Embryonic facial prominence (tissue), 1 donor: Measurements from ENCODE around the gene SLC46A3.
"Not testable (repeated sequence)": the region's sequence is repeated elsewhere in the genome, so short reads cannot be mapped to it uniquely, and the experiment has no call there.

Experiments used
- DNase-seq: peaks from one replicate; pipeline ENCODE4 v3.0.0-alpha.2; 2016; ENCODE audit errors: extremely low spot score

Gene SLC46A3

GRCh38 chr13:28730762-28731161, 12.0 kb upstream of the SLC46A3 start:
- DNase-seq: no peak

DNA sequence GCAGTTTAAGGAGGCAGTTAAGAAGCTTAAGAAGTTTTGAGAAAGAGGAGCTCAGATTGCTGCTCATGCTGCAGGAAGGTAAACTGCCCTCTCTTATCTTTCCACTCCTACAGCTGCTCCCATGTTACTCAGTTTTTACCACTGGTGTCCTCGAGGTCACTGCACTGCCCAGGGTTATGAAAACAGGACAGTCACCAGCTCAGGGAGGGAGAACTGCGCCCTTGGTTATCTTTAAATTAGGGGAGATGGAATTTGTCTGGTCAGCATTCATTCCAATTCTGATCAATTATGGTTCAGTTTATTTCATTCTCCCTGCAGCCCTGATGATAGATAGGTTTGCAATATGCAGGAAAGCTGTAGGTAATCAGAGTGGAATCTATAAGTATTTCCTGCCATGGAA, 10.8 kb upstream of the SLC46A3 start:
- DNase-seq: no peak

GRCh38 chr13:28728642-28729041, 9.9 kb upstream of the SLC46A3 start:
- DNase-seq: no peak

DNA sequence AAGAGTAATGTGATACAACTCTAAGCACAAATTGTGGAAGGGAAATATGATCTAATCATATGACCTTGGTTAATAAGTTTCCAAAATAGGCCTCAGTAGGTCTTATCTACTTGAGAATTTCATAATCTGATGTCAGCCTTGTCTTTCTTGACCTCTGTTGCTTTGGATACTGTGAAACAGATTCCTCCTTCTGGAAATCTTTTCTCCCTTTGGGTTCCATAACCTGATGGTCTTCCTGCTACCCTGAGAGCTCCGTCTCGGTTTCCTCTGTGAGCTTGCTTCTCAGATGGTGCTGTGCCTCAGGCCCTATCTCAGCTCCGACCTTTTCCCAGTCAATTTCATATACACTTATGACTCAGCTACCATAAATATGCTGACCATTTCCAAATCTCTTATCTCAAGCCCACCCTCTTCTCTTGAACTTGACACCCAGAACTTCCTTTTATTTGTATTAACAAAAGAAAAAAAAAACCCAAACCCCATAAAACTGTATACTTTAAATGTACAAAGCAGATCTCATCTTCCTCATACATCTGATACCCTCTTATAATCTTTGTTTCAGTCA, 6.4 kb upstream of the SLC46A3 start:
- no peak for DNase-seq

GRCh38 chr13:28723806-28724205, 5.0 kb upstream of the SLC46A3 start:
- no peak for DNase-seq

DNA sequence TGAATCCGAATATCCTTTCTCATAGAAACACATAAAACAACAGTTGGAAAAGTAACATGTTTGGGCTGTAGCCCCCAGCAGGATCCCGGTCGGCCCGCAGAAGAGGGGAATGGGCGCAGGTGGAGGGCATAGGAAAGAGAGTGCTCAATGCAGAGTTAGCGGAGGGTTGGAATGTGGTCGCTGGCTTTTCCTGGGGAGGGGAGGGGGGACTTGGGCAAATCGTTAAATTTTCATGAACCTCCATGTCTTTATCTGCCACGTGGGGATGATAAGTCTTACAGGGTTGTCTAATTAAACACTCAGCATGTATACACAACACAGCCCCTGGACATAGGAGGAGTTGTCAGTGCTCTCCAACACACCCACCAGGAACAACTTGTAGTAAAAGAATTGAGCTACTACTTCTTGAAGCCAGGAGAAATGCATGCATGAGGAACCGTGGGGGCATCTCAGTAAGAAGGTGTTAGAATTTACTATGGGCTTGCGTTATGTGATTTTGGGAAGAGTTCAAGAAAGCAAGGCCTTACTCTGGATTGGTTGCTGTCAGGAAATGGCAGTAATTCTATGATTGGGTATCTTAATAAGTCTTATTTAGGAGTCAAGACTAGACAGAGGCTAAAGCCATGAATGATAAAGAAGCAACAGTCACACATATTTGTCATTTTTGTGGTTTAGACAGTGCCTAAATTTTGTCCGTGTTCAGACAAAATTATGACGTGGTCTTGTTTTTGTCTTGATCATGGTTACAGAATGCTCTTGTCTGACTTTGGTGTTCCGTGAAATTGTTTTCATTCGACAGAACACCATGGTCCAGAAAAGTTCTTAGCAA, 671 bp upstream of the SLC46A3 start:
- no peak for DNase-seq

- DNase-seq: no peak
Measured at GRCh38 chr13:28718196-28718542, 601 bp downstream of the SLC46A3 start.

DNA sequence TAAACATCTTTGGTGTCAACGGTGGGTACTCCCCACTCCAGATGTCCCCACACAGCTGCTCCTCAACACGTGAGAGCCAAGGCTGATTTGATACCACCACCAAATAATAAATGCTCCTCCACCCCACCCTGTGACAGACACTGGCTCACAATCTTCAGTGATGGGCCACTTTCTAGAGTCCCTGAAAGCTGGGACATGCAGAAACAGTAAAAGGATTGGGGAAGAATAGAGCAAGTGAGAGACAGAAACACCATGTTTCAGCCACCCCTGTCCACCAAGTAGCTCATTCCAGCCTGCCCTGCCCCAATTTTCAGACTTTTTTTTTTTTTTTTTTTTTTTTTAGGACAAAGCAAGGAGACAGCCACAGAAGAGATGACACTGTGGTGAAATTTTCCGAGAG, 1.6 kb downstream of the SLC46A3 start:
- no peak for DNase-seq

DNA sequence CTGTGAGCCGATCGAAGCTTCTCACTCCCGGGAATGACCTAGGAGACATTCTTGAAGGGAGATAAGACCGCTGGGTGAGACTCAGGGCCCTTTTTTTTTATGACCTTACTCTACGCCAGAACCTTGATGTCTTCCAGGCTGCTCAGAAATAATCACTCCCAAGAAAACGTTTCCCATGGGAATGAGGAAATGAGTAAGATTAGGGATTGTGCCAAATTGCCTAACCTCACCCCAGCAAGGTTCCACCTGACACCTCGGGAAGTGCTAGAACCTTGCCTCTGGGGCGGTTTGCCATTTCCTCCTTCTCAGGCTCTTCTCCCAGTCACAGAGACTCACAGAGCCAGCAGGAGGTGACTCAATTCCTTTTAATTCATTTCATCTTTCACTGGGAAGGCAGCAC, 2.3 kb downstream of the SLC46A3 start:
- no peak for DNase-seq

DNA sequence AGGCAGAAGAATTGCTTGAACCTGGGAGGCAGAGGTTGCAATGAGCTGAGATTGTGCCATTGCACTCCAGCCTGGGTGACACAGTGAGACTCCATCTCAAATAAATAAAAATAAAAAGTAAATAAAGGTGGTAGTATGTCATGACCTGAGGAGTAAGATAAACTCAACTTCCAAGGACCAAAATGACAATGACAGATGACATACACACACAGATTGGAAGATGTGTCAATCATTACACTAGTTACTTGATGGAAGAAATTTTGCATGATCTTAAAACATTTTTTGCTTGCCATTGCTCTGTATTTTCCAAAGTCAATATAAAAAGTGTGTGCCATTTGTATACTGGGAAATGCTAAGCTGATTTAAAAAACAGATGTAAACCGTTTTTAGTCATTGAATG, 4.1 kb downstream of the SLC46A3 start:
- DNase-seq: no peak

- no peak for DNase-seq
Measured at GRCh38 chr13:28710161-28710560, 8.6 kb downstream of the SLC46A3 start.

GRCh38 chr13:28707629-28708427, 10.9 kb downstream of the SLC46A3 start:
- peak; percentile 41 for DNase-seq

DNA sequence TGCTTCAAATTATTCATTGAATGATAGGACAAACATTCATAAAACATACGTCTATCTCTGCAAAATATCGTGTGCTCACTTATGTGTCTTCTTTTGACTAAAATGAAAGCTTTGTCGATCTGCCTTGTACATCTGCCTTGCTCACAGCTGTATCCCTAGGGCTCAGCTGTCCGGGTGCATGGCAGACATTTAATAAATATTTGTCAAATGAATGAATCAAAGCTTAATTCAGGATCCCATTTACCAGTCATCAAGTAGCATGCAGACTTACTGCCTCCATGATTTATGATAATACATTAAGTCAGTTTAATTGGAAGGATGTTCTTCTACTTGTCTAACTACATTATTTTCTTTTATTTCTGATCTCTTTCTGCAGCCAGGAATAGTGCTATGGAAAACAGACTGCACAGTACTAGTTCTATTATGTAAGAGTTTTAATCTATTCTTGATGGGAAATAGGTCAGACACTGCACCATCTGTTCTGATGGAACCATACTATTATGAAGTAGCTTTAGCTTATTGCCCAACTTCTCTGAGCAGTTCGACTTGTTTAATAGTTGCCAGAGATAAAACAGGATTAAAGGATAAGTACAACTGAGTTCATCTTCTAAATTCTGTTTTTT, 13.2 kb downstream of the SLC46A3 start:
- no peak for DNase-seq

GRCh38 chr13:28704919-28705318, 13.9 kb downstream of the SLC46A3 start:
- DNase-seq: no peak

GRCh38 chr13:28704282-28704681, 14.5 kb downstream of the SLC46A3 start:
- no peak for DNase-seq

GRCh38 chr13:28699246-28699645, 19.5 kb downstream of the SLC46A3 start:
- no peak for DNase-seq

GRCh38 chr13:28697441-28697840, 21.3 kb downstream of the SLC46A3 start:
- DNase-seq: no peak

GRCh38 chr13:28693605-28694491, 24.9 kb downstream of the SLC46A3 start:
- not testable (repeated sequence) for DNase-seq

GRCh38 chr13:28685892-28686291, 32.9 kb downstream of the SLC46A3 start:
- DNase-seq: no peak

DNA sequence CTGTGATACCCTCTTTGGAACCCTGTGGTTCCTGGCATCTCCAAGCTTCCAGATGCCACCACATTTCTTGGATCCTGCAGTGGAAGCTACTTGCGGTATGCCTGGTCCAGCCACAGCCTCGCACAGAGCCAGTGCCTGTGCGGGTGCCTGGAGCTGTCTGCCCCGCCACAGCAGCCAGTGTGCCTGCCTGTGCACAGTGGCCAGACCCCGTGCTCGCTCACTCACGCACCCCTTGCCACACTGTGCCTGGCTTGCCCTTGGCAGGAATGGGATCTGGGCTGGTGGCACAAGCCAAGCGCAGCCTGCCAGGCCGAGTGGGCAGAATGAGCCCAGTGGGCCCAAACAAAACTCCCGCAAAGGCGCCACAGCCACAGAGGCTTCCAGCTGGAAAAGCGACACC, 33.7 kb downstream of the SLC46A3 start:
- no peak for DNase-seq

- no peak for DNase-seq
Measured at GRCh38 chr13:28684257-28684656, 34.5 kb downstream of the SLC46A3 start.
